ENCODE measurements around the gene ARMC10.

GRCh38 chr7:103148131-103148993 is 73.4 kb downstream of the ARMC10 start:
- no peak for TF ChIP-seq CTCF (IDR thresholded peaks at IDR 0.05)
- no peak for TF ChIP-seq POLR2A (IDR thresholded peaks at IDR 0.05)
